ENCODE data around the gene ZNF367. TPM values are rescaled to one million over a fixed set of nuclear protein-coding genes. Genes with fewer than 3 reads are reported as not detected.

Gene ZNF367
- total RNA-seq, 1 experiment from 2014 or later = 2.7 TPM

DNA sequence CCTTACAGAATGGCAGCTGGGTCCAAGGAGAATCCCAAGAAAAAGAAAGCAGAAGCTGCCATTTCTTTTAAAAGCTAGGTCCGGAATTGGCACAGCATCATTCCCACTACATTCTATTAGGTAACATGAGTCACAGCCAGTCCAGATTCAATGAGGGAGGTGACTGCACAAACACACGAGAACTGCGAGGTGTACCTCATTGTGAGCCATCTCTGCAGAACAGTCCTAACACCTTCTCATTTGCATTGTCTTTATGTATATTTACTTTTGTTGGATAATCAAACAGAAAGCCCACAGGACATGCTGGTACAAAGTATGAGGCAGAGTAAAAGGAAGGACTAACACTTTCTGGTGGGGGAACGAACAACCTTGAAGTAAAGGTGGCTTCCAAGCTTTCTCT lies 17.2 kb upstream of the ZNF367 start:
- H3K9me3 Mint-ChIP-seq (ENCODE audit: unreplicated experiment) = no peaks in the 10 kb centered on the region
- no peaks in the 10 kb centered on the region for H3K36me3 Mint-ChIP-seq (ENCODE audit: insufficient read depth, unreplicated experiment)
- H3K27me3 Mint-ChIP-seq (ENCODE audit: insufficient read depth, unreplicated experiment) = no peaks in the 10 kb centered on the region
- POLR2A ChIA-PET = interaction anchor here (0.9 to 4.7 kb wide), 3 partner anchors 11 to 15 kb away, joined by 4 to 21 read pairs (median 8); partner anchors contain the start of gene HABP4
- CTCF ChIA-PET = interaction anchor here (0.6 to 2.7 kb wide), 4 partner anchors 9 to 44 kb away, joined by 3 to 7 read pairs (median 4); partner anchors contain the start of gene HABP4
- intact Hi-C loops (cut with micrococcal nuclease) = no loop called here
- H3K27ac Mint-ChIP-seq (ENCODE audit: low read depth, unreplicated experiment) = no peak overlapping the region
- no peak for DNase-seq (ENCODE audit: unreplicated experiment)
- no peaks in the 10 kb centered on the region for H3K4me1 Mint-ChIP-seq (ENCODE audit: insufficient read depth, unreplicated experiment)
- no peak overlapping the region for H3K4me3 Mint-ChIP-seq (ENCODE audit: unreplicated experiment)
- TF ChIP-seq, protein P1, sequence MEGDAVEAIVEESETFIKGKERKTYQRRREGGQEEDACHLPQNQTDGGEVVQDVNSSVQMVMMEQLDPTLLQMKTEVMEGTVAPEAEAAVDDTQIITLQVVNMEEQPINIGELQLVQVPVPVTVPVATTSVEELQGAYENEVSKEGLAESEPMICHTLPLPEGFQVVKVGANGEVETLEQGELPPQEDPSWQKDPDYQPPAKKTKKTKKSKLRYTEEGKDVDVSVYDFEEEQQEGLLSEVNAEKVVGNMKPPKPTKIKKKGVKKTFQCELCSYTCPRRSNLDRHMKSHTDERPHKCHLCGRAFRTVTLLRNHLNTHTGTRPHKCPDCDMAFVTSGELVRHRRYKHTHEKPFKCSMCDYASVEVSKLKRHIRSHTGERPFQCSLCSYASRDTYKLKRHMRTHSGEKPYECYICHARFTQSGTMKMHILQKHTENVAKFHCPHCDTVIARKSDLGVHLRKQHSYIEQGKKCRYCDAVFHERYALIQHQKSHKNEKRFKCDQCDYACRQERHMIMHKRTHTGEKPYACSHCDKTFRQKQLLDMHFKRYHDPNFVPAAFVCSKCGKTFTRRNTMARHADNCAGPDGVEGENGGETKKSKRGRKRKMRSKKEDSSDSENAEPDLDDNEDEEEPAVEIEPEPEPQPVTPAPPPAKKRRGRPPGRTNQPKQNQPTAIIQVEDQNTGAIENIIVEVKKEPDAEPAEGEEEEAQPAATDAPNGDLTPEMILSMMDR (IDR thresholded peaks at IDR 0.05; ENCODE audit: unreplicated experiment) = no peak
- BruUV-seq (replicated peaks) = no TSS peak

DNA sequence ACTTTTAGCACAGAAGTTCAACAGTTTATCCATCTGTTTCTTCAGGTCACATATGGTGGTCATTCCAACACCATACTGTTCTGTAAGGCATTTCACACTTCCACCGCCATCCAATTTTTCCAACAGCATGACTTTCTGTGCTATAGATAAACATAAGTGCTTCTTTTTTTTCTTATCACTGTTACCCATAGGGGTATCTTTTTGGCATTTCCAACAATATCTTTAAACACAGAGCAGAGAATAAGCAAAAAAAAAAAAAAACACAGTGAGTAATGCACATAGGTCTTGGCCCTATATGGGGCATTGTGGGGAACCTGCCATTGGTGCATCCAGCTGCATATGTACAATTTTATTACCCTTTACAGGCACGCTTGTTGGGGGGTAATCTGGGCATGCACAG lies 12.2 kb upstream of the ZNF367 start:
- CTCF ChIA-PET = no interaction called here
- intact Hi-C loops (cut with micrococcal nuclease) = no loop called here
- POLR2A ChIA-PET = no interaction called here
- Mint-ChIP-seq H3K4me3 (ENCODE audit: unreplicated experiment) (no peak overlapping the region), H3K4me1 (ENCODE audit: insufficient read depth, unreplicated experiment) (no peaks in the 10 kb centered on the region), H3K36me3 (ENCODE audit: insufficient read depth, unreplicated experiment) (no peaks in the 10 kb centered on the region), H3K27ac (ENCODE audit: low read depth, unreplicated experiment) (no peak overlapping the region), H3K9me3 (ENCODE audit: unreplicated experiment) (no peaks in the 10 kb centered on the region), H3K27me3 (ENCODE audit: insufficient read depth, unreplicated experiment) (no peaks in the 10 kb centered on the region)
- TF ChIP-seq, protein P1 (IDR thresholded peaks at IDR 0.05; ENCODE audit: unreplicated experiment) = no peak
- DNase-seq (ENCODE audit: unreplicated experiment) = no peak
- no TSS peak for BruUV-seq (replicated peaks)

DNA sequence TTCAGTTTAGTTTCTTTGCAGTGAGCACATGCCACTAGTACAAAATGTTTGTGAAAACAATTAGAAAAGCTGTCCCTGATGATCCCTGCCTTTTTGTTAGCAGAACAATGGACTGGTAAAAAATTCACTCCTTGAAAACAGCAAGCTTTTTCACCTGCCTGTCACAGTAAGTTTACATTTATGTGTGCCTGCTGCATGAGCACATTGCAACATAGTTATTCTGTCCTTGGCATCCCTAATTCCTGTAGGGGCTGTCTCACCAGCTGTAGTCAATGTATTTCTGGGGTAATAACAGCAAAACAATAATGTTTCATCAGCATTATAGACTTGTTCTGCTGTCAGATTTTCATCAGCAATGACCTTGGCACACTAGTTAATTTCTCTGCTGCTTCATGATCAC lies 11.6 kb upstream of the ZNF367 start:
- no TSS peak for BruUV-seq (replicated peaks)
- H3K4me1 Mint-ChIP-seq (ENCODE audit: insufficient read depth, unreplicated experiment) = no peaks in the 10 kb centered on the region
- ChIA-PET CTCF (interaction anchor here (0.6 kb wide), 1 partner anchor 25 kb away, joined by 3 read pairs; no protein-coding TSS in a partner anchor), POLR2A (no interaction called here)
- TF ChIP-seq, protein P1 (IDR thresholded peaks at IDR 0.05; ENCODE audit: unreplicated experiment) = no peak
- no peak overlapping the region for H3K4me3 Mint-ChIP-seq (ENCODE audit: unreplicated experiment)
- H3K9me3 Mint-ChIP-seq (ENCODE audit: unreplicated experiment) = no peaks in the 10 kb centered on the region
- no peak overlapping the region for H3K27ac Mint-ChIP-seq (ENCODE audit: low read depth, unreplicated experiment)
- no peak for DNase-seq (ENCODE audit: unreplicated experiment)
- H3K27me3 Mint-ChIP-seq (ENCODE audit: insufficient read depth, unreplicated experiment) = no peaks in the 10 kb centered on the region
- no peaks in the 10 kb centered on the region for H3K36me3 Mint-ChIP-seq (ENCODE audit: insufficient read depth, unreplicated experiment)
- intact Hi-C loops (cut with micrococcal nuclease) = no loop called here

DNA sequence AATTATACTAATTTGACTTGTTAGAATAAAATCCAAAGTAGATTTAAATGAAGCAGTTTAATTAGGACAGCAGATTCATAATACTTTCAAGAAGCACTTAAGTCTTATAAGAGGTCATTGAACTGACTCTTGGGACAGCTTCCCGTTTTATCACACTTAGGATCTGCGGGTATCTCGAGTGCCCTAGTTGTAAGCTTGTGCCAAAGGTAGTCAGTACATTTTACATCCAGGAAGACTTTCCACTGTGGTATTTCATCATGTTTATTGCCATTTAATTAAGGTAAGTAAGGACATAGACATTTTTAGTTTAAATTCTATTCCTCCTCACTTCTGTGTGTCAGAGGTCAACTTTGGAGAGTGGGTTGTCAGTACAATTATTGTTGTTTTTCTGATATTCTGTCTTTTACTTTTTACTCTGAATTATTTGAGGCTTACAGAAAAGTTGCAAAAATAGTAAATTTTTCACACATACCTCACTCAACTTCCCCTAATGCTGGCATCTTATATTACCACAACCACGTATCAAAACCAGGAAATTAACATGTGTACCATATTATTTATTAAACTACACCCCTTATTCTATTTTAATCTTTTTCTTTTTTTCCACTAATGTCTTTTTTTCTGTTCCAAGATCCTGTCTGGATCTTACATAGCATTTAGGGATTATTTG lies 7.5 kb upstream of the ZNF367 start:
- Mint-ChIP-seq H3K4me3 (ENCODE audit: unreplicated experiment) (no peak overlapping the region), H3K27ac (ENCODE audit: low read depth, unreplicated experiment) (no peak overlapping the region), H3K9me3 (ENCODE audit: unreplicated experiment) (no peaks in the 10 kb centered on the region), H3K36me3 (ENCODE audit: insufficient read depth, unreplicated experiment) (no peaks in the 10 kb centered on the region), H3K27me3 (ENCODE audit: insufficient read depth, unreplicated experiment) (no peaks in the 10 kb centered on the region), H3K4me1 (ENCODE audit: insufficient read depth, unreplicated experiment) (peaks cover 6% of the 10 kb centered on the region)
- intact Hi-C loops (cut with micrococcal nuclease) = no loop called here
- no peak for DNase-seq (ENCODE audit: unreplicated experiment)
- ChIA-PET POLR2A (interaction anchor here (2.9 to 3.0 kb wide), 2 partner anchors 9 to 24 kb away, joined by 21 to 23 read pairs; partner anchors contain the start of gene HABP4), CTCF (interaction anchor here (0.7 to 1.5 kb wide), 3 partner anchors 27 to 1199 kb away, joined by 3 to 6 read pairs (median 3); no protein-coding TSS in a partner anchor)
- TF ChIP-seq, protein P1 (IDR thresholded peaks at IDR 0.05; ENCODE audit: unreplicated experiment) = no peak
- no TSS peak for BruUV-seq (replicated peaks)

All from MCF 10A (cell line).